Measurements from ENCODE around the gene SCN5A.

Gene SCN5A

GRCh38 chr3:38516669-38517068 lies 132.8 kb downstream of the SCN5A start (continued):
- TF ChIP-seq PATZ1 (CRISPR knock-in tag; IDR thresholded peaks at IDR 0.05; ENCODE audit: borderline replicate concordance) (no peak), CSRNP3 (CRISPR knock-in tag; IDR thresholded peaks at IDR 0.05) (no peak)

GRCh38 chr3:38515367-38515766 lies 134.1 kb downstream of the SCN5A start:
- no peak for ATAC-seq
- TF ChIP-seq PPARA (CRISPR knock-in tag; IDR thresholded peaks at IDR 0.05; ENCODE audit: borderline replicate concordance) (no peak), POU6F1 (CRISPR knock-in tag; IDR thresholded peaks at IDR 0.05; ENCODE audit: borderline replicate concordance, low read depth) (no peak), GLIS3 (CRISPR knock-in tag; IDR thresholded peaks at IDR 0.05) (no peak), BACH2 (CRISPR knock-in tag; IDR thresholded peaks at IDR 0.05; ENCODE audit: borderline replicate concordance) (no peak), CSDC2 (CRISPR knock-in tag; IDR thresholded peaks at IDR 0.05) (no peak), TOX (CRISPR knock-in tag; IDR thresholded peaks at IDR 0.05; ENCODE audit: borderline replicate concordance) (no peak), ZC3H10 (CRISPR knock-in tag; IDR thresholded peaks at IDR 0.05) (no peak), RARB (CRISPR knock-in tag; IDR thresholded peaks at IDR 0.05) (no peak), CSRNP3 (CRISPR knock-in tag; IDR thresholded peaks at IDR 0.05) (no peak), ZNF8 (CRISPR knock-in tag; IDR thresholded peaks at IDR 0.05) (no peak), SNAI2 (CRISPR knock-in tag; IDR thresholded peaks at IDR 0.05) (no peak)

- ATAC-seq = no peak
- TF ChIP-seq PPARA (CRISPR knock-in tag; IDR thresholded peaks at IDR 0.05; ENCODE audit: borderline replicate concordance) (no peak), ZNF70 (CRISPR knock-in tag; IDR thresholded peaks at IDR 0.05) (no peak), TOX (CRISPR knock-in tag; IDR thresholded peaks at IDR 0.05; ENCODE audit: borderline replicate concordance) (no peak), ESRRG (CRISPR knock-in tag; IDR thresholded peaks at IDR 0.05) (no peak), CREB5 (CRISPR knock-in tag; IDR thresholded peaks at IDR 0.05; ENCODE audit: low read depth) (no peak), POU6F1 (CRISPR knock-in tag; IDR thresholded peaks at IDR 0.05; ENCODE audit: borderline replicate concordance, low read depth) (no peak), ZFP3 (CRISPR knock-in tag; IDR thresholded peaks at IDR 0.05) (no peak), TCF4 (CRISPR knock-in tag; IDR thresholded peaks at IDR 0.05; ENCODE audit: borderline replicate concordance) (no peak), PATZ1 (CRISPR knock-in tag; IDR thresholded peaks at IDR 0.05; ENCODE audit: borderline replicate concordance) (no peak), ZFP30 (CRISPR knock-in tag; IDR thresholded peaks at IDR 0.05) (no peak), ZNF8 (CRISPR knock-in tag; IDR thresholded peaks at IDR 0.05) (no peak), CSDC2 (CRISPR knock-in tag; IDR thresholded peaks at IDR 0.05) (no peak), OSR1 (CRISPR knock-in tag; IDR thresholded peaks at IDR 0.05) (no peak), GLIS3 (CRISPR knock-in tag; IDR thresholded peaks at IDR 0.05) (no peak), ARNTL (CRISPR knock-in tag; IDR thresholded peaks at IDR 0.05; ENCODE audit: borderline replicate concordance, low read depth) (no peak), TSHZ2 (CRISPR knock-in tag; IDR thresholded peaks at IDR 0.05) (no peak)
Measured at GRCh38 chr3:38511546-38511945, 137.9 kb downstream of the SCN5A start.

All from SK-N-SH treated with all-trans-retinoic acid at 6 μM for 48 hours (cell line).